DMS 273 treated with DMSO at 0.1 percent for 48 hours (cell line): ENCODE measurements around the gene NOL4L.

Source experiments
- DNase-seq: peaks from one replicate; lab custom pipeline; 2025; lab: John Stamatoyannopoulos, UW

Gene NOL4L

GRCh38 chr20:32613192-32614053 is 28.3 kb upstream of the NOL4L start:
- DNase-seq, result no peak

- no peak for DNase-seq
These were observed 27.4 kb upstream of the NOL4L start for GRCh38 chr20:32612351-32613191.

GRCh38 chr20:32611868-32612267 is 26.7 kb upstream of the NOL4L start:
- no peak for DNase-seq

GRCh38 chr20:32611286-32611685 is 26.2 kb upstream of the NOL4L start:
- DNase-seq, result no peak

- DNase-seq, result no peak
These were observed 25.5 kb upstream of the NOL4L start for GRCh38 chr20:32610472-32611218.

- no peak for DNase-seq
These were observed 24.9 kb upstream of the NOL4L start for GRCh38 chr20:32609993-32610392.

- no peak for DNase-seq
These were observed 24.1 kb upstream of the NOL4L start for GRCh38 chr20:32609111-32609773.

GRCh38 chr20:32608664-32609015 is 23.5 kb upstream of the NOL4L start:
- DNase-seq, result no peak

- DNase-seq, result no peak
These were observed 22.9 kb upstream of the NOL4L start for GRCh38 chr20:32607727-32608663.

GRCh38 chr20:32607324-32607723 is 22.2 kb upstream of the NOL4L start:
- no peak for DNase-seq

- DNase-seq, result no peak
These were observed 21.7 kb upstream of the NOL4L start for GRCh38 chr20:32606790-32607189.

- no peak for DNase-seq
These were observed 21.0 kb upstream of the NOL4L start for GRCh38 chr20:32606107-32606506.

- no peak for DNase-seq
These were observed 20.1 kb upstream of the NOL4L start for GRCh38 chr20:32605167-32605656.

- no peak for DNase-seq
These were observed 18.1 kb upstream of the NOL4L start for GRCh38 chr20:32603046-32603726.

GRCh38 chr20:32602273-32602672 is 17.1 kb upstream of the NOL4L start:
- no peak for DNase-seq

GRCh38 chr20:32600681-32601237 is 15.6 kb upstream of the NOL4L start:
- DNase-seq, result no peak

- no peak for DNase-seq
These were observed 14.7 kb upstream of the NOL4L start for GRCh38 chr20:32599783-32600340.

GRCh38 chr20:32598606-32599005 is 13.5 kb upstream of the NOL4L start:
- no peak for DNase-seq

GRCh38 chr20:32597714-32598113 is 12.6 kb upstream of the NOL4L start:
- no peak for DNase-seq
